IPS-15b (cell line): ENCODE results near the gene PTPRN2.
"Not testable (repeated sequence)": the region's sequence is repeated elsewhere in the genome, so short reads cannot be mapped to it uniquely, and the experiment has no call there.

Experiments used
- H3K27me3 ChIP-seq: one replicate; pipeline ENCODE4 v1.6.1; 2013; ENCODE audit warnings: low read length; ENCODE audit not compliant: control insufficient read depth, insufficient read depth
- H3K36me3 ChIP-seq: one replicate; pipeline ENCODE4 v1.6.1; 2013; ENCODE audit warnings: low read length; ENCODE audit not compliant: control insufficient read depth, insufficient read depth
- H3K4me1 ChIP-seq: one replicate; pipeline ENCODE4 v1.6.1; 2013; ENCODE audit warnings: mild to moderate bottlenecking, low read length; ENCODE audit not compliant: control insufficient read depth, insufficient read depth
- H3K4me3 ChIP-seq: one replicate; pipeline ENCODE4 v1.5.1; 2013; ENCODE audit warnings: low read depth, low read length
- H3K9ac ChIP-seq: one replicate; pipeline ENCODE4 v1.6.1; 2013; ENCODE audit warnings: low read depth, mild to moderate bottlenecking, low read length
- H3K9me3 ChIP-seq: one replicate; pipeline ENCODE4 v1.6.1; 2013; ENCODE audit warnings: mild to moderate bottlenecking, low read length; ENCODE audit not compliant: control insufficient read depth, insufficient read depth

The PTPRN2 gene

DNA sequence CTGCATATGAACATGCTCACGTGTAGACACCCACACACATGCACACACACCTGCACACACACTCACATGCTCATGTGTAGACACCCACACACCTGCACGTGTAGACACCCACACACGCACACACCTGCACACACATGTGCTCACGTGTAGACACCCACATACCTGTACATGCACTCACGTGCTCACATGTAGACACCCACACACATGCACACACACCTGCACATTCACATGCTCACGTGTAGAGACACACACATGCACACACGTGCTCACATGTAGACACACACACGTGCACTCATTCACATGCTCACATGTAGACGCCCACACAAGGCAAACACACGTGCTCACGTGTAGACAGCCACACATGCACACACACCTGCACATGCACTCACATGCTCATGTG is 275.8 kb downstream of the PTPRN2 start:
- Histone ChIP-seq H3K4me3 (no peak overlapping the region), H3K27me3 (no peaks in the 10 kb centered on the region), H3K9ac (no peak overlapping the region), H3K9me3 (no peaks in the 10 kb centered on the region), H3K36me3 (peaks cover 3% of the 10 kb centered on the region), H3K4me1 (peaks cover under 1% of the 10 kb centered on the region)

DNA sequence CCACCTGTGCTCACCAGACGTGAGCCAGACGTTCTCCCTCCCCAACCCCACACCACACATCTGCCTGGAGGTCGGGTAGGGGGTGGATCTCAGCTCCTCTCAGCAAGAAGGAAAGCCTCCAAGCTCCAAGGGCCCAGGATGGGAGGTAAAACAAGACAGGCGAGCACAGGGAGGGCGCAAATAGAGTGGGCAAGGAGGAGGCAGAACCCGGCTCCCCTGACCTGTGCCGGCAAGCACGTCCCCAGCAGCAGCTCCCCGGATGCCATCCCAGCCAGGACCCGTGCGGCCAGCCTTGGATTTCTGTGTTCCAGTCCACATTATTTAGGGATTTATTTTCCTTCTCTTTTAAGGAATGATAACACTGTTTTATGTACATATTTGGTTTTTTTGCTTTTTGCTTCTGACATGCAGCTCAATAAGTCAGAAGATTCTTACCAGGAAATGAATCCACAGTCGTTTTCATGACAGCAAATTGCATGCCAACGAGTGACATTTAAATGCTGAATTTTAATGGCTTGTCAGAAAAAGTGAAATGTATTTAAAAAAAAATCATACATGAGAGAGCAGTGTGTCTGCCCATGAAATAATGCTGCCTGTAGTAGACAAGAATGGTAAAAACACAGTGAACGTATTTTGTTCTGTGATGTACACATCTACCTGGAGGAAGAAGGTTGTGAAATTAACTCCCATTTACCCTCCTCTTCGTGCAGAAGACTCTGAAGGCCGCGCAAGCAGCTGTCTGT is 276.5 kb downstream of the PTPRN2 start:
- no peaks in the 10 kb centered on the region for H3K9me3 ChIP-seq
- no peak overlapping the region for H3K9ac ChIP-seq
- H3K4me3 ChIP-seq: no peak overlapping the region
- H3K27me3 ChIP-seq: no peaks in the 10 kb centered on the region
- H3K36me3 ChIP-seq: peaks cover 3% of the 10 kb centered on the region
- H3K4me1 ChIP-seq: no peaks in the 10 kb centered on the region

DNA sequence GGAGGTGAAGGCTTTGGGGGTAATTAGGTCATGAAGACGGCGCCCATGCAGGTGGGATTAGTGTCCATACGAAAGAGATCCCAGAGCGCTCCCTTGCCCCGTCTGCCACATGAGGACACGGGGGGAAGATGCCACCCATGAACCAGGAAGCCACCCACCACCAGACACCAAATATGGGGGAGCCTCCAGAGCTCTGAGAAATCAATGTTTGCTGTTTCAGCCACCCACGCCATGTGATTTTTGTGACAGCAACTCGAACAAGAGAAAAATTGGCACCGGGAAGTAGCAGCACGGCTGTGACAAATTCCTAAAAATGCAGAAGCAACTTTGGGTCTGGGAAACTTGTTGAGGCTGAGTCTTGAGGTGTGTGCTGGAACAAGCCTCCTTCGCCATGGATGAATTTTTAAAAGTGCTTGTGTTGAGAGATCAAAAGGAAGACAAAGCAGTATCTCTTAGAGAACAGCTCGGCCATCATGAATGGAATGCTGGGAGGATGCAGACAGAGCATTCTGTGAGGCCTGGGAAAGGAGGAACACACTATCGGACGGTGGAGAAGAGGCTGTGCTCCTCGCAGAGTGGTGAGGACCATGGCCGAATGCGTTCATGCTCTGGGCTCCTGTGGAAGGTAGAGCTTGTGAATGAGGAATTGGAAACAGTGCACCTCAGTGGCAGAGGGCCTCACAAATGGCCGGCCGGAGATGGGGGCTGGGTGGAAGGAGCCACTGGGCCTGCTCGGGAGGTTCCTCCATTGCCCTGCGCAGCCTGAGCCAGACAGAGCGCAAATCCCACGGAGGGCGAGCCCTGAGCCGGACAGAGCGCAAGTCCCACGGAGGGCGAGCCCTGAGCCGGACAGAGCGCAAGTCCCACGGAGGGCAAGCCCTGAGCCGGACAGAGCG is 277.5 kb downstream of the PTPRN2 start:
- no peak overlapping the region for H3K9ac ChIP-seq
- H3K4me1 ChIP-seq: no peaks in the 10 kb centered on the region
- no peaks in the 10 kb centered on the region for H3K9me3 ChIP-seq
- no peak overlapping the region for H3K4me3 ChIP-seq
- no peaks in the 10 kb centered on the region for H3K36me3 ChIP-seq
- no peaks in the 10 kb centered on the region for H3K27me3 ChIP-seq

GRCh38 chr7:158308001-158308400 is 279.6 kb downstream of the PTPRN2 start:
- Histone ChIP-seq H3K27me3 (no peaks in the 10 kb centered on the region), H3K36me3 (no peaks in the 10 kb centered on the region), H3K9me3 (no peaks in the 10 kb centered on the region), H3K4me3 (no peak overlapping the region), H3K4me1 (no peaks in the 10 kb centered on the region), H3K9ac (no peak overlapping the region)

GRCh38 chr7:158304072-158304471 is 283.6 kb downstream of the PTPRN2 start:
- H3K4me3 ChIP-seq, H3K4me1 ChIP-seq, H3K9me3 ChIP-seq, H3K9ac ChIP-seq, H3K36me3 ChIP-seq, H3K27me3 ChIP-seq: not testable (repeated sequence)

GRCh38 chr7:158303121-158303520 is 284.5 kb downstream of the PTPRN2 start:
- Histone ChIP-seq H3K36me3 (no peaks in the 10 kb centered on the region), H3K4me3 (no peak overlapping the region), H3K4me1 (peaks cover 2% of the 10 kb centered on the region), H3K27me3 (no peaks in the 10 kb centered on the region), H3K9me3 (no peaks in the 10 kb centered on the region), H3K9ac (no peak overlapping the region)

GRCh38 chr7:158302274-158303070 is 285.2 kb downstream of the PTPRN2 start:
- Histone ChIP-seq H3K4me3 (no peak overlapping the region), H3K9ac (no peak overlapping the region), H3K9me3 (no peaks in the 10 kb centered on the region), H3K4me1 (peaks cover 2% of the 10 kb centered on the region), H3K36me3 (no peaks in the 10 kb centered on the region), H3K27me3 (no peaks in the 10 kb centered on the region)

GRCh38 chr7:158301207-158301606 is 286.4 kb downstream of the PTPRN2 start:
- no peak overlapping the region for H3K4me3 ChIP-seq
- no peaks in the 10 kb centered on the region for H3K9me3 ChIP-seq
- no peaks in the 10 kb centered on the region for H3K27me3 ChIP-seq
- H3K9ac ChIP-seq: no peak overlapping the region
- H3K36me3 ChIP-seq: no peaks in the 10 kb centered on the region
- peaks cover 2% of the 10 kb centered on the region for H3K4me1 ChIP-seq

- no peaks in the 10 kb centered on the region for H3K36me3 ChIP-seq
- H3K9me3 ChIP-seq: no peaks in the 10 kb centered on the region
- peaks cover 2% of the 10 kb centered on the region for H3K4me1 ChIP-seq
Observed at GRCh38 chr7:158300427-158300826, 287.2 kb downstream of the PTPRN2 start.

DNA sequence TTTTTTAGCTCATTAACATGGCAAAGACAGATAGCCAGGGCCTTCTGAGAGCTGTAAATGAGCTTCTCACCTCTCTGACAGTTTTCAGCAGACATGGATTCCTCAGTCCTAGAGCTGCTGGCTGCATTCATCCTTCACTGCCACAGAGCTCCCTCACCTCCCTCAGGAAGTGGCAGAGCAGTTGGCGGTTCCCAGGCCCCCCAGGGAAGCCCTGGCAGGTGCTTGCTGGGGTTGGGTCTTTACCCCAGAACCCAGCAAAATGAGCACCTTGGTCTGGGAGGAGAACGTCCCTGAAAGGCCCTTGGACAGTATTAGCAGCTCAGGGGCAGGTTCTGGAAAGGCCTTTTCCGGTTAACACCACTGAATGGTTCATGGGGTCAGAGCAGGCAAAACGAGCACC is 288.0 kb downstream of the PTPRN2 start:
- no peaks in the 10 kb centered on the region for H3K27me3 ChIP-seq

More at GRCh38 chr7:158300427-158300826, 287.2 kb downstream of the PTPRN2 start:
- Histone ChIP-seq H3K9ac (no peak overlapping the region), H3K27me3 (no peaks in the 10 kb centered on the region), H3K4me3 (no peak overlapping the region)

DNA sequence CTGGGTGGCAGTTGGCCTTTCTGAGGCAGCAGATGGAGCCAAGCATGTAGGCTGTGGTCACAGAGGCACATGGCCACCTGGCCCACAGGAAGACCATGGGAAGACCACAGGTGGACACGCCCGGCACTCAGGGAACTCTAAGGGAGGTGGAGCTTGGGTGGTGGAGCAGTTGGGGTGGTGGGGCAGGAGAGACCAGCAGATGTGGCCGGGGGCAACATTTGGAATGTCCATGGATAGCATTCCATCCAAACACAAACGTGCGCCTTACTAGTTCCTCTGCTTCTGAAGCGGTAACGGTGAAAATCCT is 290.9 kb downstream of the PTPRN2 start:
- H3K4me3 ChIP-seq: no peak overlapping the region
- peaks cover 6% of the 10 kb centered on the region for H3K4me1 ChIP-seq
- no peaks in the 10 kb centered on the region for H3K27me3 ChIP-seq
- H3K9ac ChIP-seq: no peak overlapping the region
- H3K36me3 ChIP-seq: no peaks in the 10 kb centered on the region
- H3K9me3 ChIP-seq: no peaks in the 10 kb centered on the region

More for the DNA sequence above, 288.0 kb downstream of the PTPRN2 start:
- Histone ChIP-seq H3K4me3 (no peak overlapping the region), H3K36me3 (no peaks in the 10 kb centered on the region), H3K4me1 (peaks cover 2% of the 10 kb centered on the region), H3K9ac (no peak overlapping the region), H3K9me3 (no peaks in the 10 kb centered on the region)
